ENCODE data around the gene DPH2. TPM values are rescaled to one million over a fixed set of nuclear protein-coding genes. Genes with fewer than 3 reads are reported as not detected.

DPH2 gene
- total RNA-seq, 1 donor from 2014 or later, result 9.5 TPM

DNA sequence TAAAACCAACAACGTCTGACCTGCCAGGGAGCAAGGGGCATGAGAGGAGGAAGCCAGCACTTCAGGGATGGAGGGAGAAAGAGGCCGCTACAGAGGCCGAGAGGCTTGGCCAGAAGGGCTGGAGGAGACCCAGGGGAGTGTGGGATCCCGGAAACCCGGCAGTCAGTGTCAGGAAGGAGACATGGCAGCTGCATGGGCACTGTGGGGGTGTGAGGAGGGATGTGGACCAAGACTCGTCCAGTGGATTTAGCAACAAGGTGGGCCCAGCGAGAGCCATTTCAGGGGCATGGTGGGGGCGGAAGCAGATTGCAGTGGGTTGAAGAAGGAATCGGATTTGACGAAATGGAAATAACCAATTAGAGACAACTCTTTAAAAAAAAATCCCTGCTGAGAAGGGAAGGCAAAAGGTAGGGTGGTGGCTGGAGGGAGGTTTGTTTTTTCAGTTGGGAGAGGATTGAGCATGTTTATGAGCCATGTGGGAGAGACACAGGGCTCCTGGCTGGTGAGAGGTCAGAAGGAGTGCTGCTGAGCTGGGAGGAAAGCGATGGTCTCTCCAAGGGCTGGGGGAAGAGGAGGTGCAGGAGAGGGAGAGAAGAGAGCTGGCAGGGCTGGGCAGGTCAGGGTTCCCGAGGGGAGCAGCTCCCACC is 13.6 kb downstream of the DPH2 start:
- H2AFZ ChIP-seq (replicated peaks), result no peak overlapping the region
- DNase-seq (ENCODE audit: low spot score), result no peak
- H3K4me3 ChIP-seq, result no peak overlapping the region
- Mint-ChIP-seq H3K4me3 (peak overlapping the region; percentile 63), H3K27ac (peak overlapping the region; percentile 62), H3K4me1 (peaks cover 22% of the 10 kb centered on the region), H3K9me3 (no peaks in the 10 kb centered on the region), H3K27me3 (ENCODE audit: insufficient read depth, low read depth) (peaks cover 4% of the 10 kb centered on the region), H3K36me3 (peaks cover 31% of the 10 kb centered on the region)
- H3K27ac ChIP-seq, result no peak overlapping the region
- H3K79me2 ChIP-seq (ENCODE audit: low read depth), result peaks cover 15% of the 10 kb centered on the region
- no peaks in the 10 kb centered on the region for H3K36me3 ChIP-seq
- peaks cover 10% of the 10 kb centered on the region for H3F3A ChIP-seq (ENCODE audit: low read depth)
- H4K20me1 ChIP-seq (ENCODE audit: low read depth), result peaks cover 11% of the 10 kb centered on the region
- no peaks in the 10 kb centered on the region for H3K27me3 ChIP-seq
- H3K9me3 ChIP-seq (ENCODE audit: low read depth), result no peaks in the 10 kb centered on the region
- no peak overlapping the region for H3K4me2 ChIP-seq
- TF ChIP-seq, protein P1, sequence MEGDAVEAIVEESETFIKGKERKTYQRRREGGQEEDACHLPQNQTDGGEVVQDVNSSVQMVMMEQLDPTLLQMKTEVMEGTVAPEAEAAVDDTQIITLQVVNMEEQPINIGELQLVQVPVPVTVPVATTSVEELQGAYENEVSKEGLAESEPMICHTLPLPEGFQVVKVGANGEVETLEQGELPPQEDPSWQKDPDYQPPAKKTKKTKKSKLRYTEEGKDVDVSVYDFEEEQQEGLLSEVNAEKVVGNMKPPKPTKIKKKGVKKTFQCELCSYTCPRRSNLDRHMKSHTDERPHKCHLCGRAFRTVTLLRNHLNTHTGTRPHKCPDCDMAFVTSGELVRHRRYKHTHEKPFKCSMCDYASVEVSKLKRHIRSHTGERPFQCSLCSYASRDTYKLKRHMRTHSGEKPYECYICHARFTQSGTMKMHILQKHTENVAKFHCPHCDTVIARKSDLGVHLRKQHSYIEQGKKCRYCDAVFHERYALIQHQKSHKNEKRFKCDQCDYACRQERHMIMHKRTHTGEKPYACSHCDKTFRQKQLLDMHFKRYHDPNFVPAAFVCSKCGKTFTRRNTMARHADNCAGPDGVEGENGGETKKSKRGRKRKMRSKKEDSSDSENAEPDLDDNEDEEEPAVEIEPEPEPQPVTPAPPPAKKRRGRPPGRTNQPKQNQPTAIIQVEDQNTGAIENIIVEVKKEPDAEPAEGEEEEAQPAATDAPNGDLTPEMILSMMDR (IDR thresholded peaks at IDR 0.05), result no peak
- no peak for TF ChIP-seq EZH2 (IDR thresholded peaks at IDR 0.05)
- TF ChIP-seq EZH2phosphoT487 (IDR thresholded peaks at IDR 0.05), result no peak
- H3K4me1 ChIP-seq, result peaks cover 5% of the 10 kb centered on the region
- H3K9ac ChIP-seq, result no peak overlapping the region

DNA sequence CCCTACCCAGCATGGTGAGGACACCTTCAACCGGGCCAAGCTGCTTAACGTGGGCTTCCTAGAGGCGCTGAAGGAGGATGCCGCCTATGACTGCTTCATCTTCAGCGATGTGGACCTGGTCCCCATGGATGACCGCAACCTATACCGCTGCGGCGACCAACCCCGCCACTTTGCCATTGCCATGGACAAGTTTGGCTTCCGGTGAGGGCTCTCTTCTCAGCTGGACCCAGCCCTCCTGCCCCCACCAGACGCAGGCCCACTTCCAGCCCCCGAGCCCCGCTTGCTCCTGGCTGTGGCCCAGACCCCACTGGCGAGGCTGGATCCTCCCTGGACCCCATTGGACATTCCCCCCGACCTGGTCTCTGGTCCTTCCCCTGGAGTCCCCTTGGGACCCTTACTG is 15.0 kb downstream of the DPH2 start:
- Histone ChIP-seq H3K27me3 (no peaks in the 10 kb centered on the region), H3K4me3 (no peak overlapping the region), H2AFZ (replicated peaks) (no peak overlapping the region), H3K79me2 (ENCODE audit: low read depth) (peaks cover 9% of the 10 kb centered on the region), H3K9me3 (ENCODE audit: low read depth) (no peaks in the 10 kb centered on the region), H4K20me1 (ENCODE audit: low read depth) (peaks cover 9% of the 10 kb centered on the region), H3K4me1 (peaks cover 5% of the 10 kb centered on the region), H3K36me3 (no peaks in the 10 kb centered on the region), H3K27ac (no peak overlapping the region), H3K9ac (no peak overlapping the region), H3K4me2 (no peak overlapping the region), H3F3A (ENCODE audit: low read depth) (peaks cover 10% of the 10 kb centered on the region)
- peaks cover 31% of the 10 kb centered on the region for H3K36me3 Mint-ChIP-seq
- no peak for TF ChIP-seq EZH2phosphoT487 (IDR thresholded peaks at IDR 0.05)
- no peak for TF ChIP-seq EZH2 (IDR thresholded peaks at IDR 0.05)
- TF ChIP-seq, protein P1 (IDR thresholded peaks at IDR 0.05), result no peak
- no peak overlapping the region for H3K27ac Mint-ChIP-seq
- peaks cover 17% of the 10 kb centered on the region for H3K4me1 Mint-ChIP-seq
- DNase-seq (ENCODE audit: low spot score), result no peak
- H3K9me3 Mint-ChIP-seq, result no peaks in the 10 kb centered on the region
- no peaks in the 10 kb centered on the region for H3K27me3 Mint-ChIP-seq (ENCODE audit: insufficient read depth, low read depth)
- H3K4me3 Mint-ChIP-seq, result no peak overlapping the region

DNA sequence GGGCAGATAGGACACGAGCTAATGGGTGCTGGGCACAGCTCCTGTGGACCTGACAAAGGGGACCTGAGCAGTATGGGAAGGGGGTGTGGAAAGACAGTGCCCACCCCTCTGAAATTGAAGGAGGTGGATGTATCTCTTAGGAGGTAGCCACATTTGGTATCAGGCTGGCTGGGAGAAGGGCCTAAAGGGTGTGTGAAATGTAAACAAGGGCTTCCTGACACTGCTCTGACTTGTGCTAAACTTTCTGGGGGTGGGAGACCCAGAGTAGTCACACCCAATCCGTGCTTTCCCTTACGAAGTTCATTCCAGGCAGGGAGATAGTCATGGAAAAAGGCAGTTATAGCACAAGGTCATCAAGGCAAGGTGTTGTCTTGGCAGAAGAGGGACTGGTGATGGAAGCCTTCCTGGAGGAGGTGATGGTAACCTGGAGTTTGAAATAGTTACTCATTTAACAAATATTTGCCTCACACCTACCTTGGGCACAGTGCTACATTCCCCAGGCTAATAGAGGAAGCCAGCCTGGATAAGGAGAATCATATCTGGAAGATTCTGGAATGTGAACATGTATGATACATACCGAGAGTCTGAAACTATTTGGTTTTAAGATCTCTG is 16.3 kb downstream of the DPH2 start:
- H3K27me3 ChIP-seq, result no peaks in the 10 kb centered on the region
- no peaks in the 10 kb centered on the region for H3K9me3 ChIP-seq (ENCODE audit: low read depth)
- no peak overlapping the region for H2AFZ ChIP-seq (replicated peaks)
- no peak for DNase-seq (ENCODE audit: low spot score)
- Mint-ChIP-seq H3K9me3 (no peaks in the 10 kb centered on the region), H3K36me3 (peaks cover 27% of the 10 kb centered on the region), H3K4me1 (peaks cover 8% of the 10 kb centered on the region), H3K27ac (no peak overlapping the region), H3K4me3 (no peak overlapping the region), H3K27me3 (ENCODE audit: insufficient read depth, low read depth) (no peaks in the 10 kb centered on the region)
- no peaks in the 10 kb centered on the region for H3K4me1 ChIP-seq
- peaks cover 7% of the 10 kb centered on the region for H3F3A ChIP-seq (ENCODE audit: low read depth)
- no peak for TF ChIP-seq EZH2phosphoT487 (IDR thresholded peaks at IDR 0.05)
- TF ChIP-seq, protein P1 (IDR thresholded peaks at IDR 0.05), result no peak
- no peak for TF ChIP-seq EZH2 (IDR thresholded peaks at IDR 0.05)
- peaks cover 6% of the 10 kb centered on the region for H4K20me1 ChIP-seq (ENCODE audit: low read depth)
- no peaks in the 10 kb centered on the region for H3K79me2 ChIP-seq (ENCODE audit: low read depth)
- no peak overlapping the region for H3K4me2 ChIP-seq
- no peak overlapping the region for H3K9ac ChIP-seq
- H3K27ac ChIP-seq, result no peak overlapping the region
- no peaks in the 10 kb centered on the region for H3K36me3 ChIP-seq
- H3K4me3 ChIP-seq, result no peak overlapping the region

Data from neural progenitor cell (in vitro differentiated cells).